HG03460 (cell line): Measurements from ENCODE around the gene SNHG17.
"Not testable (repeated sequence)": the region's sequence is repeated elsewhere in the genome, so short reads cannot be mapped to it uniquely, and the experiment has no call there.

Source experiments
- ATAC-seq: cut with Tn5 transposase; IDR thresholded peaks from one replicate; pipeline ENCODE4 v1.9.1; 2021; ENCODE audit not compliant: unreplicated experiment

Gene SNHG17

DNA sequence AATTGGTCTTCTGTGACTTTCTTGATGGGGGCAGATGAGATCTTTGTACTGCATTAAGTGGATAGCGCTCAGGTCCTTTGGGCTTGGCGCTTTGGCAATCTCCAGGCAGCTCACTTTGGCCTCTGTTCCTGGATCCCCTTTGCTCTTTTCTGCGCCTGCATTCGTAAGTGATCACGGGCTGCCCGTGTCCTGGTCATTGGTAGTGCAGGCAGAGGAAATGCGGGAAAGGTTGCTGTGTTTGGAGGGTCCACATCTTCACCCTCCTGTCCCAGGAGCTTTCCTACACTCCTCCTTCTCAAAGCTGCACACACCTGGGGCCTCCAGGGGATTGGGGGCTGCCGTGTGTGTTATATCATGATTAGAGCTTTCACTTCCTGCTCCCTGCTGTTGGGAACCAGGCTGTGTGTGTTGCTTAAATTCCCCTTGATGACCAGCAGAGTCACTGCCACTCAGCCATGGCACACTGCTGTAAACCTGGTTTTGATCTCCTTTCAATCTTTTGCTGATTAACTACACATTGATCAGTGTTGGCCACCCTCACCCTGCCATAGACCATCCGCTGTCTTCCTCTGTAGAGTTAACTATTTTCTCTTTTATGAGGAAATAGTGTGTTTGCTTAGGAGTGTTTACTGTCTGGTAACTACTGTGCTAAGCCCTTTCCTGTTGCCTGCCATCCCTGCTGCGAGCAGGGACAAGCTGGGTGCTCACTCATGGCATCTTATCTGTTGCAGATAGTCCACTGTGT, 13.0 kb upstream of the SNHG17 start:
- no peak for ATAC-seq

DNA sequence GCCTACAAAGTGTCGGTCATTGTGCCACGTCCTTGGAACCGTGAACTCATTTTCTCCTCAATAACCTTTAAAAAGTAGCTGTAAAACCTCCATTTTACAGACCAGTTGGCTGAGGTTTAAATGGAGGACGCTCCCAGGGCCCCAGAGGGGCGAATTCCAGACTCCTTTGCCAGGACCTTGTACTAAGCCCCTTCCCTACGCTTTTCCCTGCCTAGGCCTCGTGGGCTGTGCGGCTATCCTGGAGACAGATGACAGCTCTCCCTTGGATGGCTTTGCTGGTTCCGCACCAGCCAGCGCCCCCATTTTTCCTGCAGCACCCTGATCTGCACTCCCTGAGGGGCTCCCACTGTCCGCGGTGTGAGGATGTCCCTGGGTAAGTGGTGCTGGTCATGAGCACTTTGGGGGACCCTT, 12.1 kb upstream of the SNHG17 start:
- ATAC-seq, result no peak

DNA sequence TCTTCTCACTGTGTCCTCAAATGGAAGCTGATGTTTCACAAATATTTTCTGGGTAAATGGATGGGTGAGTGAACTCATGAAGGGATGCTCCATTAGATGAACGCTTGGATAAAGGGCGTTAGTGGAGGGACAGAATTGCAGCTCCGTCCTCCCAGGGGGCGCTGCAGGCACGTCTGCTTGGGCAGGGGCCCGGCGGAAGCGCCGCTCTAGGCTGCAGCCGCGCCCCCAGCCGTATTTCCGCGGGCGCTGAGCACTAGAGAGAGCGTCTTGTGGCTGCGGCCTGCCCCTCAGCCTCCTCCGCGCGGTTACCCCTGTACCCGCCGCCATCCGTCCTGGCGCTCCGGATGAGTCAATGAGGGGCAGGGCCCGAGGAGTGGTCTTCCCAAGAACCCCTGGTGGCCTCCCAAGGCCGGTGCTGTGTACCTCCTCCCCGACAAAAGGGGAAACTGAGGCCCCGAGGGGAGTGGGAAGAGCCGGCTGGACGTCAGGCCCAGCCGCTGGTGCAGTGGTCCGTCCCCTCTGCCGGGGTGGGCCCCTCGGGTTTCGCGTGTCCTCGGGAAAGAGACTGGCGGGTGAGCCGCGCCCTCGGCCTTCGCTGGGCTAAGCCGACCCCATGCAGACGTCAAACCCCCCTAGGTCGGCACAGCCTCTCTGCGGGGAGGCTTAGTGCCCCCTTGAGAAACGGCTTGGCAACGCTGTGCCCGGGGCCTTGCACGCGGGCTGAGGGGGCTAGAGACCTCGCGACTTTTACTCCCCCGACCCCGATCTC, 11.5 kb upstream of the SNHG17 start:
- ATAC-seq, result peak; percentile 76

DNA sequence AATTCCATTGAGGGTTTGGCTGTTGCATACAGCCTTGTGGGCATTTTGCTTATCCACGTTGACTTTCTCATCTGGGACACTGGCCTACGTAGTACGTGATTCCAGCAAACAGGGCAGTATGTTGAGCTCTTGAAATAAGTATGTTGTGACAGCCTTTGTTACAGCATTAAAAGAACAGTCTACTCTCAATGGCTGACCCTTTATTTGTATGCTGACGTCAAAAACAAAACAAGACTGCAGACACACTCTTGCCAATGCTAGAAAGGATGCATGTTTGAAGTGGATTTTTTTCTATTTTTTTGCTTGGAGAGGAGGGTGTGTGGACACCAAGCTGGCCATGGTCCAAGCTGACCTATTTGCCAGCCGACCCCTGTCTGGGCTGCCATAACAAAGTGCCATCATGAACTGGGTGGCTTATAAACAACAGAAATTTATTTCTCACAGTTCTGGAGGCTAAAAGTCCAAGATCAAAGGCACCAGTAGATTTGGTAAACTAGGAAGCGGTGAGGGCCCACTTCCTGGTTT, 10.8 kb upstream of the SNHG17 start:
- ATAC-seq, result no peak

DNA sequence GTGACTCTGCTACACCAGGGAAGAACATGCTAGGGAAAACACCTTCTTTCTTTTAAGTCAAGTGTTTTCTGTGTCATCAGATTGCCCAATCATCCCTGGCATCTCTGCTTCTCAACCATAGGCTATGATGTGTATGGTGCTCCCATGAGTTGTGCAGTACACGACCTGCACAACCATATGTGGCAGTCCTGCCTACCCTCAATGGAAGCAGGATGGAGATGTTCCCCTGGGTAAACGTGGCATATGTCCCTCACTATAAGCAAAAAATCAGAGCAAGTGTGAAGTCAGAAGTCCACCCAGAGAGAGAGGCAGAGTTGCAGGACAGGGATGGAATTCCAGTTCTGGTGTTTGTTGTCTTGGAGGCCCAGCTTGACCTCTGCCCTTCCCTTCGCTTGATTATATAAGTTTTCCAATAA, 10.3 kb upstream of the SNHG17 start:
- ATAC-seq, result no peak

DNA sequence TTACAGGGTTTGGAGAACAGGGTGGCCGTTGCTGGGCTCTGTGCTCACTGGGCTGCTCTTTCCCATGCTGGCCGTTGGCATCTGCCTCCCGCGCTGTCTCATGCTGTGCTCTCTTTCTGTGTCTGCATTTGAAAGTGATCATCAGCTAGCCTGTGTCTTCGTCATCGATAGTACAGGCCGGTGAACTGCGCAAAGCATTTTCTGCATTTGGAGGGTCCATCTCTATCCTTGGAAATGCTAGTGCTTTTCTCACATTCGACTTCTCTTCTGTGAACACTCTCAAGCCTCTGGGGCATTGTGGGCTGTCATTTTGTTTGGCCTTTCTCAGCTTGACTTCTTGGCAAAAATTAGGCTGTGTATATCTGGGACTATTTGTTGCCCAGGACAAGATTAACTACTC, 6.8 kb upstream of the SNHG17 start:
- ATAC-seq, result no peak

DNA sequence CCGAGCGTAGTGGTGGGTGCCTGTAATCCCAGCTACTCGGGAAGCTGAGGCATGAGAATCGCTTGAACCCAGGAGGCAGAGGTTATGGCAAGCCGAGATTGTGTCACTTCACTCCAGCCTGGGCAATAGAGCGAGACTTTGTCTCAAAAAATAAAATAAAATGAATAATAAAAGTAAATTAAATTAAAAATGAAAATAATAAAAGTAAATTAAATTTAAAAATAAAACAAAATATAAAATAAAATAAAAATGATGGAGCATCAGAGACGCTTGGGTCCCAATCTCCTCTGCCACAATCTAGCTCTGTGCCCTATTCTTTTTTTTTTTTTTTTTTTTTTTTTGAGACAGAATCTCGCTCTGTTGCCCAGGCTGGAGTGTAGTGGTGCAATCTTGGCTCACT, 6.0 kb upstream of the SNHG17 start:
- ATAC-seq, result not testable (repeated sequence)

DNA sequence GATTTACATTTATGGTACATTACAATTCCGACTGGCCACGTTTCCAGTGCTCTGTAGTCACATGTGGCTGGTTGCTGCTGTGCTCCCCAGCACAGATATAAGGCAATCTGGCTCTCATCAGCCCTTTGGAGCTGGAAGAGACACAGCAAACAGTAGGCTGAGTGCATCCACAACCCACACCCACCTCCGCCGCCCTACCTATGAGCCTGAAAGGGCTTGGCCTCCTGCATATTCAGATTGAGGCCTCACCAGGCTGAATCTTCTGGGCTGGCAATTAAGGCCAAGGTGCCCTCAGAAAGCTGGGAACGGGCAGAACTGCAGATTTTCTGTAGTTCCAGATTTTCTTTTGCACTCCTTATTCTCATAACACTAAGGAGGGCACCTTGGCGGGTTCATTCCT, 2.7 kb upstream of the SNHG17 start:
- no peak for ATAC-seq

DNA sequence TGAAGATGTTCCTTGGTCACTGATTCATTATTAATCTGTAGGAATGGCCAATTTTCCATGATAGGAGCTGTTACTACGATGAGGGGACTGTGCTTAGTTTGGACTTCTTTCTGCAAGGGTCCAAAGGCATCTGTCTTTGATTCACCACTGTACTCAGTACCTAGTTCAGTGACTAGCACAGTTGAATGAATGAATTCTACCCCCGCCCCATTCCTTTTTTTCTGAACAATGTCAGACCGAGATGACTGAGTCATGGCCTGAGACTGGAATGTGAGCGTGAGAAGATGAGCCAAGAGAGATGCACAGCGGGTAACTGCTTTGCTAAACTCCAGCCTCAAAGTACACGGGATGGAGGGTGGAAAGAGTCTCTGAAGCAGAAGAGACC, 419 bp upstream of the SNHG17 start:
- ATAC-seq, result no peak

DNA sequence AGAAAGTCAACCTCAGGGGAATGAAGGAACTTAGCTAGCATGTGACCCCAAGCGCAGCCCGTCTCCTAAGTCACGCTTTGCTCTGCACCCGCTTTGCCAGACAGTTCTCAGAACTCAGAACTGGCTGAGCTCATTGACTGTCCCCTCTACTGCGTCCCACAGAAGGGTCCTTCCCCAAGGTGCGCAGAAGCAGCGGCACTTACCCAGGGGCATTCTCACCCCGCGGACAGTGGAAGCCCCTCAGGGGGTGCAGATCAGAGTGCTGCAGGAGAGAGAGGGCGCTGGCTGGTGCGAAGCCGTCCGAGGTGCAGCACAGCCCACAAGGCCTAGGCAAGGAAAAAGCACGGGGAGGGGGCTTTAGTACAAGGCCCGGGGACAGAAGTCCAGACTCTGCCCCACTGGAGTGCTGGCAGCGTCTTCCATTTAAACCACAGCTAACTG, 807 bp downstream of the SNHG17 start:
- ATAC-seq, result no peak

DNA sequence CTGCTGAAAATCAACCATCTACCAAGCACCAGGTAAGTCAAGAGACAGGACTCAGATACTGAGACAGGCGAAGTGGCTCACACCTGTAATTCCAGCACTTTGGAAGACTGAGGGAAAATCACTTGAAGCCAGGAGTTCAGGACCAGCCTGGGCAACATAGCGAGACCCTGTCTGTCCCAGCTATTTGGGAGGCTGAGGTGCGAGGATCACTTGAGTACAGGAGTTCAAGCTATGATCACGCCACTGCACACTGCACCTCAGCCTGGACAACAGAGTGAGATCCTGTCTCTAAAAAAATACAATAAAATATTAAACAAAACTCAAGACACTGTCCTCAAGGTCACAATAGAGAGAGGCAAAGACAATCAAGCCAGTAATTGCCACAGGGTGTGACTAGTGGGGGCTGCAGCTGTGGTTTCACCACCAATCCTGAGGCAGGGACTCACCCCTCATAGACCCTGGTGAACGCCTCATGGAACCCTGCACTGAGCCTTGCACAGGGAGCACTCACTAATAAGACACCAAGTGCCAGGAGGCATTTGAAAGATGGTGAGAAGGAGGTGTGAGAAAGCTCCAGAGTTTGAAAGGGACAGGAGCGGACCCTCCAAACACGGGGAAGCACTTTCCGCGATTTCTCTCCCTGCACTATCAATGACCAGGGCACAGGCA, 1.7 kb downstream of the SNHG17 start:
- ATAC-seq, result no peak

DNA sequence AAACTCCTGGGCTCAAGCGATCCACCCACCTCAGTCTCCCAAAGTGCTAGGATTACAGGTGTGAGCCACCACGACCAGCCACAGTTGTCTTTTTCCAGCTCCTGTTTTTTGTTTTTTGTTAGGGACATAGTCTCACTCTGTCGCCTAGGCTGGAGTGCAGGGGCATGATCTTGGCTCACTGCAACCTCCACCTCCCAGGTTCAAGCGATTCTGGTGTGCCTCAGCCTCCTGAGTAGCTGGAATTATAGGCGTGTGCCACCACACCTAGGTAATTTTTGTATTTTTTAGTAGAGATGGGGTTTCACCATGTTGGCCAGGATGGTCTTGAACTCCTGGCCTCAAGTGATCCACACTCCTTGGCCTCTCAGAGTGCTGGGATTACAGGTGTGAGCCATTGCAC, 2.3 kb downstream of the SNHG17 start:
- ATAC-seq, result not testable (repeated sequence)

DNA sequence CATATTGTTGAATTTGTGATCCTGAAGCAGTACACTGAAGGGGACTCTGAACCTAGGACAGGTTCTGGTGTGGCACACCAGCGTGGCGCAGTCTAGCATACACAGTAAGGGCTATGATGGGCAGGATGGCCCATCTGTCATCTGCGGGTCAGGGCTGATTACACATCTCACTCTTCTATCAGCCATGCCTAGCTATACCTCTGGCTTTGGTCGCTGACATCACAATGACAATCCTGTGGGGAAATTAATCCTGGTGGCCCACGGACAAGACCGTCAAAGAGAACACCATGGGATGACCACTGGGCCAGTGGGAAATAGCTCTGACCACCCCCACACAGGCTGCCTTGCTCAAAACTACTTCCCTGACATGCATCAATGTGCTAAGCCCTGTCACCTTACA, 2.8 kb downstream of the SNHG17 start:
- ATAC-seq, result no peak

DNA sequence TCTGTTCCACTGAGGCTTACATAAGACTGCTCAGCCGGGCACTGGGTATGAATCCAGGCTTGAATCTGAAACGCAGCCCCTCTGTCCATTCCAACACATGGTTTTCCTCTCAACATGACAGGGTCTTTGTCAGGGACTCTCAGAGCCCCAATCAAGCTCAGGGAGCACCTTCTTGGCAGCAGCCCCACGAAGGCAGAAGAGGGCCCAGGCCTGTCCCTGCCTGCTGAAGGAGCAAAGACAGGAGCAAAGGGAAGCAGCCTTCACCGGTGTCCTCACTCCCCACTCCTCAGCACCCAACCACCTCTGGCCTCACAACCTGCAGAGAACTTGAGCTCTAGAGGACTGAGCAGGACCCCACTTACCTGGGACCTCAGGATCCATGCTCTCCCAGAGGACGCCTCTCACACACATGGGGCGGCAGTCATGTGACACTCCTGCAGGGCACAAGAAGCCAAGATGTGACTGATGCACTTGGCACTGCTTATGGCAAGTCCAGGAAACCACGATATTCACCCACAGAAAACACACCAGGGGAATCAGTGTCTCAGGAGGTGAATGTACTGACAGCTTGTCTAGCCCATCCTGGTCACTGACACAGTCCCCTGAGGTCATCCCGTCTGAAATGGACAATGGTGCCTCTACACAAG, 4.3 kb downstream of the SNHG17 start:
- ATAC-seq, result no peak

DNA sequence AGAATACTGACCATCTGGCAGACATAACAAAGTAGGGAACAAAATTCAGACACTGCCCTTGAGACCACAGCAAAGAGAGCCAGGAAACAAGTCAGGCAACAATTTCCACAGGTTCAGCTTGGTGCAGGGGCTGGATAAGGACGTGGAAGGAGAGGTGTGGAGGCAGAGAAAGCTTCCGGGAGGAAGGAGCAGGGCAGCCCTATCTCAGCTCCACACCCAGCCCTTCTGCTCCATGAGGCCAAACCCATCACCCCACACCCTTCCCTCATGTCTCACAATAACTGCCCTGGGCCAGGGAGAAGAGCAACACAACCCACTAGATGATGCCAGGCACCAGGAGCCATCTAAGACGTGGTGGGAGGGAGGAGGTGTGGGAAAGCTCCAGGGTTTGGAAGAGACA, 5.8 kb downstream of the SNHG17 start:
- ATAC-seq, result no peak

DNA sequence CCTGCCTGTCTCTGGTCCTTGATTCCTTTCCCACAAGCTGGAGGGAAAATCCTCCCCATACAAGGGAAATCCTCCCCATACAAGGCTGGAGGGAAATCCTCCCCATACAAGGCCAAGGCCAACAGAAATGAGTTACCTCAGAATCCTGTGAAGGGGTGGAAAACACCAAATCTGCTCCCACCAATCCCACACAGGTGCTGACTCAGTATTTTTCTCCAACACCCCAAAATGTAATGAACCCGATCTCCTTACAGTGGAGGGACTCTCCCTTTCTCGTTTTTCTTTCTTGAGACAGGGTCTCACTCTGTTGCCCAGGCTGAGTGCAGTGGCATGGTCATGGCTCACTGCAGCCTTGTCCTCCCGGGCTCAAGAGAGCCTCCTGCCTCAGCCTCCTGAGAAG, 6.3 kb downstream of the SNHG17 start:
- ATAC-seq, result no peak

DNA sequence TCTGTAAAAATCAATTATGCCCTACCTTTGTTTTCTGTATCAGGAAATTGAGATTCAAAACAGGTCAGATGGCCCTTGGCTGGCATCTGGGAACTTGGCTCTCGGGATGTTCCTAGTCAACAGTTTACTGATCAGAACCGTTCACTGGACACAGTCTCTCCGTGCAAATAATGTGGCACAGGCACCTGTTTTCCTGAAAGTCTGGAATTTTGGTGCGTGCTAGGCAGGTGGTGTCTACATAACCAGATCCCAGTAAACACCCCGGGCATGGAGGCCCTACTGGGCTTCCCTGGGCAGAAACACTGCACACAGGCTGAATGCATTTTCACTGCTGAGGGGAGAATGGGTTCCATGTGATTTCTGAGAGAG, 7.5 kb downstream of the SNHG17 start:
- ATAC-seq, result no peak

DNA sequence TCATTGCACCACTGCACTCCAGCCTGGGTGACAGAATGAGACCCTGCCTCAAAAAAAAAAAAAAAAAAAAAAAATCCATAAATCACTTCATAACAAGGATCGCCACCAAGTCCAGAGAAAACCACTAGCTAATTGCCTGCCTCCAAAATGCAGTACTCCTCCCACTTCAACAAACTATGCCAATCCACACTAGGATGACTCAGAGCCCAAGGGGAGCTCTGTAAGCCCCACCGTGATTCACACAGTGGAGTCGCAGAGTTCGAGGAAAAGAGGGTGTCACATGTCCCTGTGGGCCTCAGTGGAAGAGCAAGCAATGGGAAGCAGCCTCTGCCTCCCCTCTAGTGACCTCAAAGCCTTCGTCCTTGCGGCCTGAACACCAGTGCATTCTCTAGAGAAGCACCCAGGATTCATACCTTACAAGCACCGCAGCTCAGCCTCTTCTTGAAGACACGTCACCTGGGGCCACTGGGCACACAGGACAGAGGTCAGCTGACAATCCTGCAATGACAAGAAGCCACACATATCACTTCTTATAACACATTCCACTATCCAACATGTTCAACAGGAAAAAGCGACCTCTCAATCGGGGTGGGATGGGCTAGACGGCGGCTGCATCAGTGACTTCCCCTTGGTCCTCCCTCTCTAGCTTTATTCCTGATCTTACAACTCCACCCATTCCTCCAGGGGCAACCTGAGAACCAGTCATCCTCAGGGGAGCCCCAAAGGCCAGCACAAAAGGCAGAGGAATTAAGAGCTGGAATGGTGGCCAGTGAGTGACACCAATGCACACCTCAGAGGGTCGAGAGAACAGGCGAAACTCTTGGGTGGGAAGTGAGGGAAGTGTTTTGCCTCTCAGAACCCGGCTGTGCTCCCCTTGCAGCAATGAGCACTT, 8.9 kb downstream of the SNHG17 start:
- ATAC-seq, result no peak

DNA sequence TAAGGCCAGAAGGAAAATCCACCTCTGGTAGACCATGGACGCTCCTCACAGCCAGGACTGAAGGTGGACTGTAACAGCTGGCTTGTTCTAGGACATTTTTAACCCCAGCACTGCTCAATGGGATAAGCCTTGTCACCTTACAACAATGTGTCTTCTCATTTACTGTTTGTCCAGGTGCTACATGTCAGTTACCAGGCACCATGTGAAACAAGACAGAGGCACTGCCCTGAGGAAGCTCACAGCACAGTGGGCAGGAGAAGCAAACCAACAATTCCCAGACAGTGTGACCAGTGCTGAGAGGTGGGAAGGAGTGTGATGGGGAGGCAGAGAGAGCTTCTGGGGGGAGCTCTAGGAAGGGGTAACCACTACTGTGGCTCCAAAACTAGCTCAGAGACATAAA, 10.7 kb downstream of the SNHG17 start:
- ATAC-seq, result no peak

DNA sequence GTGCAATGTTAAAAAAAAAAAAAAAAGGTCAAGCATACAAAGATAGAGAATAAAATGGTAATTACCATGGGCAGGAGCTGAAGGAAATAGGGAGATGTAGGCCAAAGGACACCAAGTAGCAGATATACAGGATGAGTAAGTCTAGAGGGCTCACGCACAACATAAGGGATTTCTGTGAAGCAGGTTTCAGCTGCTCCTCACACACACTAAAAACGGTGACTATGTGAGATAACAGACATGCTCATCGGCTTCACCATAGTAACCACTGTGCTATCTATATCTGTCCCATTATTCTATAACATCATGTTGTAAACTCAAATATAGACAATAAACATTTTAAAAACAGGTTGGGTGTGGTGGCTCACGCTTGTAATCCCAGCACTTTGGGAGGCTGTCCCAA, 11.6 kb downstream of the SNHG17 start:
- ATAC-seq, result no peak
